ENCODE results near the gene ZC3H18.

Gene ZC3H18

DNA sequence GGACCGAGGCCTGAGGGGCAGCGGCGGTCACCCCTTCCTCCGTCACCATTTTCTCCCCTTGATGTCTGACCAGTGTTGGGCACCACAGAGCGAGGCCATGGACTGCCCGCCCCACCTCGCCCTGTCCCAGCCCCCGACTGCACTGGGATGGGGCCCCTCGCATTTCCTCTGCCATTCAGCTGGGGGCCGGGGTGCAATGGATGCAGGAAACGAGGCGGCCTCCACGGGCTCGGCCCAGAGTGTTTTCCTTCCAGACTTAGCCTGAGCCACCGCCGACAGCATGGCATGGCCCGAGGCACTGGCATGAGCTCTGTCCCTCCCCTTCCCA, 44.6 kb upstream of the ZC3H18 start:
- Histone ChIP-seq H3K79me2 (ENCODE audit: control insufficient read depth, low read length) (no peaks in the 10 kb centered on the region), H3K27me3 (ENCODE audit: control insufficient read depth, low read length) (no peaks in the 10 kb centered on the region), H3K36me3 (ENCODE audit: control insufficient read depth, low read length) (no peaks in the 10 kb centered on the region), H3K9me2 (replicated peaks; ENCODE audit: control insufficient read depth, low read length) (no peaks in the 10 kb centered on the region), H3K4me2 (ENCODE audit: low read length) (no peak overlapping the region), H4K20me1 (ENCODE audit: control insufficient read depth, insufficient read depth, low read depth, low read length) (no peaks in the 10 kb centered on the region), H3K27ac (ENCODE audit: low read depth, low read length) (no peak overlapping the region), H3F3A (ENCODE audit: control insufficient read depth, insufficient read depth) (peaks cover under 1% of the 10 kb centered on the region; the same call in 1 of the 2 replicates), H3K4me3 (ENCODE audit: low read length) (no peak overlapping the region), H3K9me3 (ENCODE audit: control insufficient read depth, insufficient read depth, low read length) (no peaks in the 10 kb centered on the region), H3K4me1 (ENCODE audit: control insufficient read depth, low read length) (no peaks in the 10 kb centered on the region)
- TF ChIP-seq EZH2phosphoT487 (IDR thresholded peaks at IDR 0.05; ENCODE audit: borderline replicate concordance, low read length): no peak
- TF ChIP-seq CTCF (IDR thresholded peaks at IDR 0.05; ENCODE audit: low read depth, low read length, poor library complexity, severe bottlenecking): no peak

- no peaks in the 10 kb centered on the region for H3K79me2 ChIP-seq (ENCODE audit: control insufficient read depth, low read length)
- H3K4me3 ChIP-seq (ENCODE audit: low read length): no peak overlapping the region
- no peaks in the 10 kb centered on the region for H4K20me1 ChIP-seq (ENCODE audit: control insufficient read depth, insufficient read depth, low read depth, low read length)
- no peak for TF ChIP-seq CTCF (IDR thresholded peaks at IDR 0.05; ENCODE audit: low read depth, low read length, poor library complexity, severe bottlenecking)
- no peak for TF ChIP-seq EZH2phosphoT487 (IDR thresholded peaks at IDR 0.05; ENCODE audit: borderline replicate concordance, low read length)
- H3K27me3 ChIP-seq (ENCODE audit: control insufficient read depth, low read length): no peaks in the 10 kb centered on the region
- no peaks in the 10 kb centered on the region for H3K4me1 ChIP-seq (ENCODE audit: control insufficient read depth, low read length)
- H3K4me2 ChIP-seq (ENCODE audit: low read length): no peak overlapping the region
- H3F3A ChIP-seq (ENCODE audit: control insufficient read depth, insufficient read depth): peaks cover 7% of the 10 kb centered on the region
- no peaks in the 10 kb centered on the region for H3K9me3 ChIP-seq (ENCODE audit: control insufficient read depth, insufficient read depth, low read length)
- H3K9me2 ChIP-seq (replicated peaks; ENCODE audit: control insufficient read depth, low read length): no peaks in the 10 kb centered on the region
- no peak overlapping the region for H3K27ac ChIP-seq (ENCODE audit: low read depth, low read length)
- H3K36me3 ChIP-seq (ENCODE audit: control insufficient read depth, low read length): no peaks in the 10 kb centered on the region
Observed at GRCh38 chr16:88526008-88526905, 43.9 kb upstream of the ZC3H18 start.

- H3K4me1 ChIP-seq (ENCODE audit: control insufficient read depth, low read length): no peaks in the 10 kb centered on the region
- no peaks in the 10 kb centered on the region for H3K9me2 ChIP-seq (replicated peaks; ENCODE audit: control insufficient read depth, low read length)
- H3K27ac ChIP-seq (ENCODE audit: low read depth, low read length): no peak overlapping the region
- H3K27me3 ChIP-seq (ENCODE audit: control insufficient read depth, low read length): no peaks in the 10 kb centered on the region
- H3F3A ChIP-seq (ENCODE audit: control insufficient read depth, insufficient read depth): peaks cover 8% of the 10 kb centered on the region
- no peaks in the 10 kb centered on the region for H3K79me2 ChIP-seq (ENCODE audit: control insufficient read depth, low read length)
- H3K9me3 ChIP-seq (ENCODE audit: control insufficient read depth, insufficient read depth, low read length): no peaks in the 10 kb centered on the region
- no peak for TF ChIP-seq EZH2phosphoT487 (IDR thresholded peaks at IDR 0.05; ENCODE audit: borderline replicate concordance, low read length)
- TF ChIP-seq CTCF (IDR thresholded peaks at IDR 0.05; ENCODE audit: low read depth, low read length, poor library complexity, severe bottlenecking): no peak
- H3K4me2 ChIP-seq (ENCODE audit: low read length): no peak overlapping the region
- no peak overlapping the region for H3K4me3 ChIP-seq (ENCODE audit: low read length)
- H4K20me1 ChIP-seq (ENCODE audit: control insufficient read depth, insufficient read depth, low read depth, low read length): no peaks in the 10 kb centered on the region
- no peaks in the 10 kb centered on the region for H3K36me3 ChIP-seq (ENCODE audit: control insufficient read depth, low read length)
Observed at GRCh38 chr16:88526906-88527185, 43.4 kb upstream of the ZC3H18 start.
